Measurements from ENCODE around the gene RHBDL3.
A peak's percentile ranks its signal among the peaks of the same experiment; 100 is the strongest.

Gene RHBDL3

GRCh38 chr17:32289471-32290070 is 23.9 kb downstream of the RHBDL3 start:
- no peak overlapping the region for H3K4me3 ChIP-seq (ENCODE audit: low read length)
- no peak for DNase-seq (ENCODE audit: low read depth)
- no peak for TF ChIP-seq CTCF (conservative IDR thresholded peaks at IDR 0.05; ENCODE audit: low read length)

GRCh38 chr17:32292094-32292493 is 26.5 kb downstream of the RHBDL3 start:
- no peak for TF ChIP-seq CTCF (conservative IDR thresholded peaks at IDR 0.05; ENCODE audit: low read length)
- DNase-seq (ENCODE audit: low read depth): no peak

GRCh38 chr17:32297424-32297823 is 31.8 kb downstream of the RHBDL3 start:
- H3K4me3 ChIP-seq (ENCODE audit: low read length): no peak overlapping the region
- TF ChIP-seq CTCF (conservative IDR thresholded peaks at IDR 0.05; ENCODE audit: low read length): no peak
- no peak for DNase-seq (ENCODE audit: low read depth)

More at GRCh38 chr17:32292094-32292493, 26.5 kb downstream of the RHBDL3 start:
- H3K4me3 ChIP-seq (ENCODE audit: low read length): no peak overlapping the region

- no peak overlapping the region for H3K4me3 ChIP-seq (ENCODE audit: low read length)
- TF ChIP-seq CTCF (conservative IDR thresholded peaks at IDR 0.05; ENCODE audit: low read length): no peak
- no peak for DNase-seq (ENCODE audit: low read depth)
Observed at GRCh38 chr17:32297860-32298259, 32.2 kb downstream of the RHBDL3 start.

GRCh38 chr17:32298298-32298697 is 32.7 kb downstream of the RHBDL3 start:
- no peak overlapping the region for H3K4me3 ChIP-seq (ENCODE audit: low read length)
- peak; percentile 29 for DNase-seq (ENCODE audit: low read depth)
- TF ChIP-seq CTCF (conservative IDR thresholded peaks at IDR 0.05; ENCODE audit: low read length): no peak

GRCh38 chr17:32298721-32299579 is 33.3 kb downstream of the RHBDL3 start:
- H3K4me3 ChIP-seq (ENCODE audit: low read length): no peak overlapping the region
- no peak for DNase-seq (ENCODE audit: low read depth)
- TF ChIP-seq CTCF (conservative IDR thresholded peaks at IDR 0.05; ENCODE audit: low read length): no peak

Measured in AG10803 (cell line).